TTC549 (cell line): ENCODE data around the gene DYSF.

Experiments used
- FAIRE-seq: peaks from 2 replicates; lab custom pipeline; 2012; peaks lifted over from hg19 to GRCh38; lab: Jason Lieb, UNC

The DYSF gene

GRCh38 chr2:71711133-71711855 lies 257.9 kb downstream of the DYSF start:
- FAIRE-seq, result no peak

GRCh38 chr2:71712158-71712818 lies 258.9 kb downstream of the DYSF start:
- no peak for FAIRE-seq

- no peak for FAIRE-seq
Measured at GRCh38 chr2:71713581-71714580, 260.5 kb downstream of the DYSF start.

GRCh38 chr2:71714601-71715240 lies 261.4 kb downstream of the DYSF start:
- FAIRE-seq, result no peak

- FAIRE-seq, result no peak
Measured at GRCh38 chr2:71715241-71715750, 261.9 kb downstream of the DYSF start.

GRCh38 chr2:71715951-71716696 lies 262.8 kb downstream of the DYSF start:
- no peak for FAIRE-seq

- FAIRE-seq, result no peak
Measured at GRCh38 chr2:71716697-71717624, 263.6 kb downstream of the DYSF start.

GRCh38 chr2:71718686-71719085 lies 265.3 kb downstream of the DYSF start:
- no peak for FAIRE-seq

- no peak for FAIRE-seq
Measured at GRCh38 chr2:71719520-71720282, 266.3 kb downstream of the DYSF start.

GRCh38 chr2:71720283-71720560 lies 266.9 kb downstream of the DYSF start:
- FAIRE-seq, result no peak

GRCh38 chr2:71720596-71721361 lies 267.4 kb downstream of the DYSF start:
- no peak for FAIRE-seq

GRCh38 chr2:71721362-71721665 lies 268.0 kb downstream of the DYSF start:
- no peak for FAIRE-seq

- no peak for FAIRE-seq
Measured at GRCh38 chr2:71721669-71722068, 268.3 kb downstream of the DYSF start.

- FAIRE-seq, result no peak
Measured at GRCh38 chr2:71722286-71722685, 268.9 kb downstream of the DYSF start.

- FAIRE-seq, result no peak
Measured at GRCh38 chr2:71724793-71725192, 271.4 kb downstream of the DYSF start.

- no peak for FAIRE-seq
Measured at GRCh38 chr2:71725836-71726235, 272.5 kb downstream of the DYSF start.

- FAIRE-seq, result no peak
Measured at GRCh38 chr2:71727562-71727961, 274.2 kb downstream of the DYSF start.

GRCh38 chr2:71728036-71728435 lies 274.7 kb downstream of the DYSF start:
- FAIRE-seq, result no peak

GRCh38 chr2:71730785-71731383 lies 277.5 kb downstream of the DYSF start:
- no peak for FAIRE-seq
